Measurements from ENCODE around the gene ZSWIM6. TPM values are rescaled to one million over a fixed set of nuclear protein-coding genes. Genes with fewer than 3 reads are reported as not detected.

Gene ZSWIM6
- total and polyA plus RNA-seq, 2 of the 4 experiments (the other 2 are of a cell fraction): 10.8 to 14.1 TPM

GRCh38 chr5:61466017-61466416, 134.0 kb downstream of the ZSWIM6 start:
- in situ Hi-C loops (cut with MboI; ENCODE audit: low sequenced_read_pairs) (no loop called here), intact Hi-C loops (cut with micrococcal nuclease) (loop anchor here (10.0 kb wide), 2 partner anchors 131 to 411 kb away; partner anchors contain the start of gene ZSWIM6)
- no peak for ATAC-seq (ENCODE audit: low read depth)

More at GRCh38 chr5:61466017-61466416, 134.0 kb downstream of the ZSWIM6 start:
- dilution Hi-C loops (cut with HindIII; ENCODE audit: low sequenced_read_pairs, unreplicated experiment): no loop called here
- no peak for DNase-seq
- Histone ChIP-seq H3K4me1 (ENCODE audit: control insufficient read depth, insufficient read depth, low read length) (peaks cover 14% of the 10 kb centered on the region), H3K9me3 (ENCODE audit: control insufficient read depth, insufficient read depth, low read length) (no peaks in the 10 kb centered on the region), H3K79me1 (ENCODE audit: low read depth in 1 of 2, low read length in 2 of 2) (peaks cover 30 to 76% of the 10 kb centered on the region in 2 experiments), H3K4ac (ENCODE audit: low read depth, low read length) (no peak overlapping the region), H3K23ac (ENCODE audit: low read depth, low read length) (no peak overlapping the region), H3K27ac (ENCODE audit: insufficient read depth, low read length) (no peak overlapping the region), H3K9ac (ENCODE audit: low read depth, low read length) (no peak overlapping the region), H3K14ac (replicated peaks; ENCODE audit: low read depth, low read length) (no peak overlapping the region), H2BK120ac (ENCODE audit: low read depth, low read length) (no peak overlapping the region), H2AK5ac (ENCODE audit: low read depth, low read length) (no peak overlapping the region), H4K20me1 (ENCODE audit: insufficient read depth, low read length) (peaks cover 69% of the 10 kb centered on the region), H4K8ac (ENCODE audit: low read depth in 2 of 2, low read length in 2 of 2) (no peak overlapping the region), H3K56ac (ENCODE audit: extremely low read depth, insufficient read depth, low read length) (no peak overlapping the region), H3K36me3 (ENCODE audit: control insufficient read depth, insufficient read depth, low read length) (no peaks in the 10 kb centered on the region), H3K4me3 (ENCODE audit: insufficient read depth, low read depth, low read length) (no peak overlapping the region), H2BK20ac (ENCODE audit: low read depth, low read length) (no peak overlapping the region), H4K5ac (ENCODE audit: low read depth, low read length) (no peak overlapping the region), H2AK9ac (replicated peaks; ENCODE audit: low read depth, low read length, poor library complexity) (no peak overlapping the region), H3K9me1 (ENCODE audit: insufficient read depth, low read length) (peaks cover 10% of the 10 kb centered on the region), H2AFZ (replicated peaks; ENCODE audit: low read length, poor library complexity) (no peak overlapping the region), H3K18ac (ENCODE audit: low read depth, low read length) (no peak overlapping the region), H3K4me2 (ENCODE audit: low read depth, low read length) (no peak overlapping the region), H2BK15ac (ENCODE audit: low read depth, low read length) (no peak overlapping the region), H4K91ac (ENCODE audit: insufficient read depth, low read depth, low read length) (no peak overlapping the region), H2BK5ac (ENCODE audit: low read depth, low read length, poor library complexity, severe bottlenecking) (no peak overlapping the region), H3K27me3 (ENCODE audit: control insufficient read depth, insufficient read depth, low read length) (no peaks in the 10 kb centered on the region)
- CTCF ChIA-PET: no interaction called here
- 100% methylated on average over 1 of the region's 1 CpG; no CpG with 5 or more reads in 1 of the 2 experiments for WGBS, 2 experiments (ENCODE audit: extremely low coverage in 2 of 2, insufficient read length in 1 of 2)
- no TSS peak for BruUV-seq (replicated peaks)
- POLR2A ChIA-PET (ENCODE audit: unreplicated experiment): no interaction called here
- no peak for TF ChIP-seq NFE2L2 (IDR thresholded peaks at IDR 0.05; ENCODE audit: low read depth, low read length)
- no peak for TF ChIP-seq RAD21 (IDR thresholded peaks at IDR 0.05; ENCODE audit: low read length)
- no peak for TF ChIP-seq USF2 (IDR thresholded peaks at IDR 0.05; ENCODE audit: low read depth, low read length)
- TF ChIP-seq CTCF (conservative IDR thresholded peaks at IDR 0.05; ENCODE audit: low read depth, low read length): no peak
- no peak for TF ChIP-seq MXI1 (IDR thresholded peaks at IDR 0.05; ENCODE audit: borderline replicate concordance, low read depth, low read length)
- TF ChIP-seq POLR2A (IDR thresholded peaks at IDR 0.05; ENCODE audit: low read depth, low read length): no peak
- TF ChIP-seq CEBPB (IDR thresholded peaks at IDR 0.05; ENCODE audit: low read depth, low read length): no peak
- TF ChIP-seq MAZ (IDR thresholded peaks at IDR 0.05; ENCODE audit: borderline replicate concordance, low read depth, low read length): no peak
- no peak for TF ChIP-seq BHLHE40 (IDR thresholded peaks at IDR 0.05; ENCODE audit: low read depth, low read length)
- no peak for TF ChIP-seq MAFK (IDR thresholded peaks at IDR 0.05; ENCODE audit: low read depth, low read length)
- no peak for TF ChIP-seq FOS (IDR thresholded peaks at IDR 0.05; ENCODE audit: low read depth, low read length)
- TF ChIP-seq SMC3 (IDR thresholded peaks at IDR 0.05; ENCODE audit: low read depth, low read length): no peak
- no peak for TF ChIP-seq RCOR1 (IDR thresholded peaks at IDR 0.05; ENCODE audit: insufficient replicate concordance, low read length)
- no peak for TF ChIP-seq ELK1 (IDR thresholded peaks at IDR 0.05; ENCODE audit: borderline replicate concordance, low read depth, low read length)
- TF ChIP-seq CHD1 (IDR thresholded peaks at IDR 0.05; ENCODE audit: low read depth, low read length): no peak
- TF ChIP-seq RFX5 (IDR thresholded peaks at IDR 0.05; ENCODE audit: low read depth, low read length): no peak
